HepG2 (cell line): Measurements from ENCODE around the gene KMT2B.

Experiments
- EZH2 ChIP-seq: conservative IDR thresholded peaks from 2 replicates; pipeline ENCODE4 v1.6.1; 2012; ENCODE audit warnings: mild to moderate bottlenecking, low read depth, low read length, moderate library complexity
- TAF1 ChIP-seq: sonication (generic); formaldehyde crosslinking; IDR thresholded peaks from 2 replicates; pipeline ENCODE4 v1.4.0; 2020; ENCODE audit warnings: missing genetic modification reagents
- ZBTB33 ChIP-seq: sonication (generic); formaldehyde crosslinking; IDR thresholded peaks from 2 replicates; pipeline ENCODE4 v1.4.0; 2020; ENCODE audit warnings: missing genetic modification reagents
- ZNF17 ChIP-seq: sonication (generic); formaldehyde crosslinking; IDR thresholded peaks from 2 replicates; pipeline ENCODE4 v1.5.0; 2020; ENCODE audit warnings: mild to moderate bottlenecking, missing genetic modification reagents
- TF ChIP-seq, protein P1 (sequence below): IDR thresholded peaks from 2 replicates; pipeline ENCODE4 v1.6.1; 2016; ENCODE audit warnings: low read depth
- TF ChIP-seq, protein P2 (sequence below): sonication (generic); formaldehyde crosslinking; IDR thresholded peaks from 2 replicates; pipeline ENCODE4 v1.5.0; 2020; ENCODE audit warnings: mild to moderate bottlenecking, missing genetic modification reagents, moderate library complexity
- TF ChIP-seq, protein P3 (sequence below): sonication (generic); formaldehyde crosslinking; IDR thresholded peaks from 2 replicates; pipeline ENCODE4 v1.9.0; 2021; ENCODE audit warnings: missing genetic modification reagents, borderline replicate concordance
- TF ChIP-seq, protein P4 (sequence below): sonication (generic); formaldehyde crosslinking; IDR thresholded peaks from 2 replicates; pipeline ENCODE4 v1.9.0; 2021; ENCODE audit warnings: missing genetic modification reagents, mild to moderate bottlenecking, borderline replicate concordance

DNA sequence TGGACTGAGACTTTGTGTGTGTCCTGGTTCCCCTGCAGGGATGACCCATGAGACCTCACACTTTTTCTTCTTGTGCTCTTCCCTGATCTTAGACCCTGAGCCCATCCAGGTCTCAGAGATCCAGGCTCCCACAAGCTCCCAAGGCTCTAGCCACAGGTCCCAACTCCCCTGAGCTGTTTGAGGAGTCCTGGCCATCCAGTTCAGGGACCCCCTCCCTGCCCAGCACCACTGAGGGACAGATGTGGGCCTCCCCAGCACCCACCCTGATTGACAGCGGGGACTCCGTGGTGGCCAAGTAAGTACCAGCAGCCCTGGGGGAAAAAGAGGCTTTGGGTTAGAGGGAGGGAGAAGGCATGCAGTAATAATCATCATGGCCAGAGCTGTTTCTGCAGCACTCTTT is 41.9 kb downstream of the KMT2B start:
- TF ChIP-seq, protein P1, sequence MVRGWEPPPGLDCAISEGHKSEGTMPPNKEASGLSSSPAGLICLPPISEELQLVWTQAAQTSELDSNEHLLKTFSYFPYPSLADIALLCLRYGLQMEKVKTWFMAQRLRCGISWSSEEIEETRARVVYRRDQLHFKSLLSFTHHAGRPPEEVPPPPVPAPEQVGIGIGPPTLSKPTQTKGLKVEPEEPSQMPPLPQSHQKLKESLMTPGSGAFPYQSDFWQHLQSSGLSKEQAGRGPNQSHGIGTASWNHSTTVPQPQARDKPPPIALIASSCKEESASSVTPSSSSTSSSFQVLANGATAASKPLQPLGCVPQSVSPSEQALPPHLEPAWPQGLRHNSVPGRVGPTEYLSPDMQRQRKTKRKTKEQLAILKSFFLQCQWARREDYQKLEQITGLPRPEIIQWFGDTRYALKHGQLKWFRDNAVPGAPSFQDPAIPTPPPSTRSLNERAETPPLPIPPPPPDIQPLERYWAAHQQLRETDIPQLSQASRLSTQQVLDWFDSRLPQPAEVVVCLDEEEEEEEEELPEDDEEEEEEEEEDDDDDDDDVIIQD (CRISPR knock-in tag), result no peak
- TF ChIP-seq, protein P2, sequence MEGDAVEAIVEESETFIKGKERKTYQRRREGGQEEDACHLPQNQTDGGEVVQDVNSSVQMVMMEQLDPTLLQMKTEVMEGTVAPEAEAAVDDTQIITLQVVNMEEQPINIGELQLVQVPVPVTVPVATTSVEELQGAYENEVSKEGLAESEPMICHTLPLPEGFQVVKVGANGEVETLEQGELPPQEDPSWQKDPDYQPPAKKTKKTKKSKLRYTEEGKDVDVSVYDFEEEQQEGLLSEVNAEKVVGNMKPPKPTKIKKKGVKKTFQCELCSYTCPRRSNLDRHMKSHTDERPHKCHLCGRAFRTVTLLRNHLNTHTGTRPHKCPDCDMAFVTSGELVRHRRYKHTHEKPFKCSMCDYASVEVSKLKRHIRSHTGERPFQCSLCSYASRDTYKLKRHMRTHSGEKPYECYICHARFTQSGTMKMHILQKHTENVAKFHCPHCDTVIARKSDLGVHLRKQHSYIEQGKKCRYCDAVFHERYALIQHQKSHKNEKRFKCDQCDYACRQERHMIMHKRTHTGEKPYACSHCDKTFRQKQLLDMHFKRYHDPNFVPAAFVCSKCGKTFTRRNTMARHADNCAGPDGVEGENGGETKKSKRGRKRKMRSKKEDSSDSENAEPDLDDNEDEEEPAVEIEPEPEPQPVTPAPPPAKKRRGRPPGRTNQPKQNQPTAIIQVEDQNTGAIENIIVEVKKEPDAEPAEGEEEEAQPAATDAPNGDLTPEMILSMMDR (CRISPR knock-in tag), result no peak
- TF ChIP-seq TAF1 (CRISPR knock-in tag), result no peak
- TF ChIP-seq, protein P3, sequence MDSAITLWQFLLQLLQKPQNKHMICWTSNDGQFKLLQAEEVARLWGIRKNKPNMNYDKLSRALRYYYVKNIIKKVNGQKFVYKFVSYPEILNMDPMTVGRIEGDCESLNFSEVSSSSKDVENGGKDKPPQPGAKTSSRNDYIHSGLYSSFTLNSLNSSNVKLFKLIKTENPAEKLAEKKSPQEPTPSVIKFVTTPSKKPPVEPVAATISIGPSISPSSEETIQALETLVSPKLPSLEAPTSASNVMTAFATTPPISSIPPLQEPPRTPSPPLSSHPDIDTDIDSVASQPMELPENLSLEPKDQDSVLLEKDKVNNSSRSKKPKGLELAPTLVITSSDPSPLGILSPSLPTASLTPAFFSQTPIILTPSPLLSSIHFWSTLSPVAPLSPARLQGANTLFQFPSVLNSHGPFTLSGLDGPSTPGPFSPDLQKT (CRISPR knock-in tag), result no peak
- TF ChIP-seq EZH2, result no peak
- TF ChIP-seq, protein P4, sequence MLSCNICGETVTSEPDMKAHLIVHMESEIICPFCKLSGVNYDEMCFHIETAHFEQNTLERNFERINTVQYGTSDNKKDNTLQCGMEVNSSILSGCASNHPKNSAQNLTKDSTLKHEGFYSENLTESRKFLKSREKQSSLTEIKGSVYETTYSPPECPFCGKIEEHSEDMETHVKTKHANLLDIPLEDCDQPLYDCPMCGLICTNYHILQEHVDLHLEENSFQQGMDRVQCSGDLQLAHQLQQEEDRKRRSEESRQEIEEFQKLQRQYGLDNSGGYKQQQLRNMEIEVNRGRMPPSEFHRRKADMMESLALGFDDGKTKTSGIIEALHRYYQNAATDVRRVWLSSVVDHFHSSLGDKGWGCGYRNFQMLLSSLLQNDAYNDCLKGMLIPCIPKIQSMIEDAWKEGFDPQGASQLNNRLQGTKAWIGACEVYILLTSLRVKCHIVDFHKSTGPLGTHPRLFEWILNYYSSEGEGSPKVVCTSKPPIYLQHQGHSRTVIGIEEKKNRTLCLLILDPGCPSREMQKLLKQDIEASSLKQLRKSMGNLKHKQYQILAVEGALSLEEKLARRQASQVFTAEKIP, result no peak
- TF ChIP-seq ZBTB33 (CRISPR knock-in tag), result no peak
- no peak for TF ChIP-seq ZNF17
